ENCODE data around the gene ZSCAN22. TPM values are rescaled to one million over a fixed set of nuclear protein-coding genes. Genes with fewer than 3 reads are reported as not detected.

Gene ZSCAN22
- total and polyA plus RNA-seq, 2 of the 13 experiments (the other 11 are each of a cell fraction or from before 2014, with no cell fraction given), result 2.5 to 3.5 TPM

GRCh38 chr19:58345558-58345957, 18.8 kb downstream of the ZSCAN22 start:
- ATAC-seq, result no peak
- no peak overlapping the region for H3K4me2 ChIP-seq (ENCODE audit: low read depth, low read length)
- DNase-seq (ENCODE audit: low spot score), result no peak
- 71% methylated on average over 5 of the region's 5 CpGs for WGBS (ENCODE audit: low lambda C conversion rate)
- H2AFZ ChIP-seq (ENCODE audit: low read length), result no peak overlapping the region
- in situ Hi-C loops (cut with HindIII; ENCODE audit: extremely low pct_ligation_motif_present, low pct_unique_long_range_greater_than_20kb) (no loop called here), intact Hi-C loops (cut with micrococcal nuclease; ENCODE audit: unreplicated experiment) (no loop called here)
- H3K4me1 ChIP-seq (ENCODE audit: insufficient read depth, low read length), result peaks cover 20% of the 10 kb centered on the region; the same call in 1 of the 2 replicates
- no peak overlapping the region for H3K4me3 ChIP-seq (replicated peaks in 1 of 3; ENCODE audit: insufficient read depth in 1 of 3, low read depth in 2 of 3, low read length in 3 of 3)
- H3K36me3 ChIP-seq (replicated peaks in 1 of 2; ENCODE audit: control insufficient read depth in 1 of 2, insufficient read depth in 2 of 2, low read length in 2 of 2), result no peaks in the 10 kb centered on the region
- ChIA-PET POLR2A (interaction anchor here (0.9 kb wide), 1 partner anchor 8 kb away, joined by 3 read pairs; no protein-coding TSS in a partner anchor), CTCF (ENCODE audit: low intra/inter-chr PET ratio, low total read pairs) (no interaction called here)
- FAIRE-seq, result no peak
- H3K9me3 ChIP-seq (ENCODE audit: low read length), result no peaks in the 10 kb centered on the region
- no peaks in the 10 kb centered on the region for H3K79me2 ChIP-seq (ENCODE audit: insufficient read depth, low read length)
- no peak overlapping the region for H3K9ac ChIP-seq (ENCODE audit: insufficient read depth, low read depth, low read length)
- H3K27ac ChIP-seq (ENCODE audit: extremely low read length, insufficient read depth, low read length), result no peak overlapping the region
- TF ChIP-seq ATF3 (CRISPR knock-in tag; IDR thresholded peaks at IDR 0.05) (no peak), ZMYM4 (CRISPR knock-in tag; IDR thresholded peaks at IDR 0.05) (no peak), ZNF557 (CRISPR knock-in tag; IDR thresholded peaks at IDR 0.05) (no peak), ATF5 (CRISPR knock-in tag; IDR thresholded peaks at IDR 0.05; ENCODE audit: low read depth) (no peak), AKAP8 (CRISPR knock-in tag; IDR thresholded peaks at IDR 0.05) (no peak), SNAPC2 (CRISPR knock-in tag; IDR thresholded peaks at IDR 0.05) (no peak), ZNF18 (CRISPR knock-in tag; IDR thresholded peaks at IDR 0.05; ENCODE audit: insufficient replicate concordance) (no peak), TSC22D2 (CRISPR knock-in tag; IDR thresholded peaks at IDR 0.05; ENCODE audit: borderline replicate concordance) (no peak), ZNF546 (CRISPR knock-in tag; conservative IDR thresholded peaks at IDR 0.05) (no peak), FOSL2 (CRISPR knock-in tag; IDR thresholded peaks at IDR 0.05) (no peak), E2F1 (CRISPR knock-in tag; IDR thresholded peaks at IDR 0.05) (no peak), NR2F6 (IDR thresholded peaks at IDR 0.05) (no peak), NR2F6 (CRISPR knock-in tag; IDR thresholded peaks at IDR 0.05) (no peak), SMYD3 (CRISPR knock-in tag; IDR thresholded peaks at IDR 0.05) (no peak), E2F2 (CRISPR knock-in tag; IDR thresholded peaks at IDR 0.05; ENCODE audit: borderline replicate concordance) (no peak), ZNF776 (CRISPR knock-in tag; IDR thresholded peaks at IDR 0.05) (no peak)
- no peaks in the 10 kb centered on the region for H4K20me1 ChIP-seq (ENCODE audit: insufficient read depth, low read length)
- no peaks in the 10 kb centered on the region for H3K27me3 ChIP-seq (ENCODE audit: control insufficient read depth in 1 of 2, insufficient read depth in 2 of 2, low read length in 2 of 2)
- BruUV-seq (replicated peaks), result no TSS peak
